Neural cell (in vitro differentiated cells): ENCODE data around the gene FAM200B. TPM values are rescaled to one million over a fixed set of nuclear protein-coding genes. Genes with fewer than 3 reads are reported as not detected.
A peak's percentile ranks its signal among the peaks of the same experiment; 100 is the strongest.

Experiments
- H2AFZ ChIP-seq: fragments of 200-600, 300-800 bp; sonication (generic), shearing (Covaris generic); 2 replicates; pipeline ENCODE4 v1.6.0; 2014; ENCODE audit warnings: low read depth, mild to moderate bottlenecking, antibody characterized with exemption, low read length, moderate library complexity
- H3F3A ChIP-seq: fragments of 200-600 bp; shearing (Covaris generic); 2 replicates; pipeline ENCODE4 v1.6.1; 2016; ENCODE audit warnings: mild to moderate bottlenecking, moderate library complexity, mixed read lengths, antibody characterized with exemption, low read length; ENCODE audit not compliant: insufficient read depth, poor library complexity, severe bottlenecking
- H3K27ac ChIP-seq: fragments of 200-600, 300-800 bp; sonication (generic), shearing (Covaris generic); 2 replicates; pipeline ENCODE4 v1.5.1; 2014; ENCODE audit warnings: mild to moderate bottlenecking, low read length, moderate library complexity
- H3K27me3 ChIP-seq: fragments of 300-800, 200-600 bp; sonication (generic), shearing (Covaris generic); 2 replicates; pipeline ENCODE4 v1.6.0; 2014; ENCODE audit warnings: mild to moderate bottlenecking, low read depth, low read length, moderate library complexity; ENCODE audit not compliant: insufficient read depth
- H3K36me3 ChIP-seq: fragments of 300-800, 200-600 bp; sonication (generic), shearing (Covaris generic); 2 replicates; pipeline ENCODE4 v1.5.1; 2014; ENCODE audit warnings: mild to moderate bottlenecking, antibody characterized with exemption, low read length, moderate library complexity; ENCODE audit not compliant: insufficient read depth
- H3K4me2 ChIP-seq: fragments of 300-800, 200-600 bp; sonication (generic), shearing (Covaris generic); 2 replicates; pipeline ENCODE4 v1.6.0; 2014; ENCODE audit warnings: mild to moderate bottlenecking, low read length
- H3K4me3 ChIP-seq: fragments of 300-800, 200-600 bp; sonication (generic), shearing (Covaris generic); 2 replicates; pipeline ENCODE4 v1.5.1; 2014; ENCODE audit warnings: mild to moderate bottlenecking, low read length, moderate library complexity
- H3K79me2 ChIP-seq: fragments of 200-600 bp; shearing (Covaris generic); replicated peaks from 2 replicates; pipeline ENCODE4 v1.6.0; 2014; ENCODE audit warnings: mild to moderate bottlenecking, low read length, moderate library complexity; ENCODE audit not compliant: insufficient read depth
- H3K9ac ChIP-seq: fragments of 300-800, 200-600 bp; sonication (generic), shearing (Covaris generic); 2 replicates; pipeline ENCODE4 v1.6.1; 2016; ENCODE audit warnings: mild to moderate bottlenecking, low read length, mixed read lengths
- H3K9me2 ChIP-seq: fragments of 200-600 bp; shearing (Covaris generic); 2 replicates; pipeline ENCODE4 v1.6.1; 2016; ENCODE audit warnings: mild to moderate bottlenecking, low read length, mixed read lengths; ENCODE audit not compliant: insufficient read depth
- H3K9me3 ChIP-seq: fragments of 200-600, 300-800 bp; sonication (generic), shearing (Covaris generic); 2 replicates; pipeline ENCODE4 v1.6.1; 2016; ENCODE audit warnings: mild to moderate bottlenecking, mixed run types, low read length, moderate library complexity, mixed read lengths
- H4K20me1 ChIP-seq: fragments of 200-600 bp; shearing (Covaris generic); 2 replicates; pipeline ENCODE4 v1.6.1; 2016; ENCODE audit warnings: mild to moderate bottlenecking, mixed run types; ENCODE audit not compliant: insufficient read depth
- EP300 ChIP-seq: fragments of 450-650 bp; conservative IDR thresholded peaks from 2 replicates; pipeline ENCODE4 v1.6.1; 2014; ENCODE audit warnings: antibody characterized with exemption, mild to moderate bottlenecking, moderate library complexity; ENCODE audit not compliant: poor library complexity, severe bottlenecking
- EZH2 ChIP-seq: fragments of 200-600, 300-800 bp; shearing (Covaris generic), sonication (generic); IDR thresholded peaks from 2 replicates; pipeline ENCODE4 v1.6.1; 2014; ENCODE audit warnings: antibody characterized with exemption, low read length, borderline replicate concordance, mild to moderate bottlenecking; ENCODE audit not compliant: insufficient read depth, poor library complexity, severe bottlenecking
- MXI1 ChIP-seq: fragments of 450-650 bp; conservative IDR thresholded peaks from 2 replicates; pipeline ENCODE4 v1.6.1; 2014; ENCODE audit warnings: antibody characterized with exemption, mild to moderate bottlenecking; ENCODE audit not compliant: poor library complexity, severe bottlenecking
- POLR2AphosphoS5 ChIP-seq: IDR thresholded peaks from 2 replicates; pipeline ENCODE4 v1.6.1; 2012
- RAD21 ChIP-seq: fragments of 450-650 bp; conservative IDR thresholded peaks from 2 replicates; pipeline ENCODE4 v1.6.1; 2014; ENCODE audit warnings: antibody characterized with exemption, mild to moderate bottlenecking, moderate library complexity
- REST ChIP-seq: IDR thresholded peaks from 2 replicates; pipeline ENCODE4 v1.6.1; 2012; ENCODE audit warnings: borderline replicate concordance
- SMC3 ChIP-seq: fragments of 450-650 bp; conservative IDR thresholded peaks from 2 replicates; pipeline ENCODE4 v1.6.1; 2014; ENCODE audit warnings: antibody characterized with exemption, mild to moderate bottlenecking, moderate library complexity; ENCODE audit not compliant: poor library complexity
- TAF1 ChIP-seq: IDR thresholded peaks from 2 replicates; pipeline ENCODE4 v1.6.1; 2012; ENCODE audit warnings: low read depth
- polyA plus RNA-seq: library from polyadenylated mRNA; depleted of rRNA; stranded (reverse); fragments of >200 nt; gene quantifications from 2 replicates; pipeline ENCODE4 v1.2.3, GENCODE V29; 2014
- TF ChIP-seq, protein P1 (sequence below): fragments of 450-650 bp; IDR thresholded peaks from 2 replicates; pipeline ENCODE4 v1.5.1; 2014; ENCODE audit warnings: antibody characterized with exemption, mild to moderate bottlenecking, moderate library complexity; ENCODE audit not compliant: poor library complexity, severe bottlenecking

FAM200B gene
- polyA plus RNA-seq, 1 donor from 2014 or later: 238 TPM

DNA sequence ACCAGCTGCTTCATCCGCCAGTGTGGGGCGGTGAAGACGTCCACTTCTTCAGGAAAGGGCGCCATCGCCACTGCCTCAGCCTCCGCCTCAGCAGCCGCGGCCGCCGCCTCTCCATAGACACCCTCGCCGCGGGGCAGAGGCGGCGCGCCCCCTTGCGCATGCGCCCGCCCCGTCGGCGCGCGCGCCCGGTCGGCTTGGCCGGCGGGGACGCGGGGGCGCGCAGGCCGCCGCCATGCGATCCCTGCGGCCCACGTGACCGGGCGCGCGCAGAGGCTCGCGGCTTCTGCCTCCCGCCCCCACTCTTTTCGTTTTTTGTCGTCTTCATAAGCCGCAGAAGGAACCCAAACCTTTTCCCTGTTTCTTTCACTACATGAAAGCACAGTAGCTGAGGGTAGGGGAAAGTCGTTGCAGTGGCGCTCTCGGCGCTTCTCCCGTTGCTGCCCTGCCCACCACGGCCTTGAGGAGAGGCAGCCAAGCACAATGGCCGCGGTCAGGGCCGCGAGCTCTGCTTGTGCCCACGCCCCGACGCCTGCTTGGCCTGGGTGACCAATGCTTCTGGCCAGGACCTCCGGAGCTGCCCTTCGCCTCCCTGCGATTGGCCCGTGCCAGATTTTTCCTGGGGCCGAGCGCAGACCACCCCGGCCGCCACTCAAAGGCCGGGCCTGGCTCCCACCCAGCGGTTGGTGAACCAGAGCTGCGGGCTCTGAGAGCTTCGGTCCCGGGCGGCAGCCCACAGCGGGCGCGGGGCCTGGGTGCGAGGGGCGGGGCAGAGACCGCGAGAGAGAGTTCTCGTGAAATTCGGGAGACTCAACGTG, 26.2 kb upstream of the FAM200B start, which contains the start of gene FBXL5:
Gene FBXL5 (minus strand): TSS at position 135 of the 815 bp plus-strand sequence. CDS start 70 bp downstream, at position 65.
- Histone ChIP-seq H3K9me2 (no peaks in the 10 kb centered on the region), H3F3A (peaks cover 15% of the 10 kb centered on the region), H3K4me2 (peak within 1 kb of the TSS; percentile 99), H3K27ac (peak within 1 kb of the TSS; percentile 98), H3K27me3 (no peaks in the 10 kb centered on the region), H3K9me3 (no peaks in the 10 kb centered on the region), H3K79me2 (peaks cover 38% of the 10 kb centered on the region), H4K20me1 (no peaks in the 10 kb centered on the region), H2AFZ (peak within 1 kb of the TSS; percentile 97), H3K4me3 (peak within 1 kb of the TSS; percentile 82), H3K9ac (peak within 1 kb of the TSS; percentile 92), H3K36me3 (no peaks in the 10 kb centered on the region)
- TF ChIP-seq REST: peak; percentile 61
- peak; percentile 98 for TF ChIP-seq POLR2AphosphoS5
- TF ChIP-seq, protein P1, sequence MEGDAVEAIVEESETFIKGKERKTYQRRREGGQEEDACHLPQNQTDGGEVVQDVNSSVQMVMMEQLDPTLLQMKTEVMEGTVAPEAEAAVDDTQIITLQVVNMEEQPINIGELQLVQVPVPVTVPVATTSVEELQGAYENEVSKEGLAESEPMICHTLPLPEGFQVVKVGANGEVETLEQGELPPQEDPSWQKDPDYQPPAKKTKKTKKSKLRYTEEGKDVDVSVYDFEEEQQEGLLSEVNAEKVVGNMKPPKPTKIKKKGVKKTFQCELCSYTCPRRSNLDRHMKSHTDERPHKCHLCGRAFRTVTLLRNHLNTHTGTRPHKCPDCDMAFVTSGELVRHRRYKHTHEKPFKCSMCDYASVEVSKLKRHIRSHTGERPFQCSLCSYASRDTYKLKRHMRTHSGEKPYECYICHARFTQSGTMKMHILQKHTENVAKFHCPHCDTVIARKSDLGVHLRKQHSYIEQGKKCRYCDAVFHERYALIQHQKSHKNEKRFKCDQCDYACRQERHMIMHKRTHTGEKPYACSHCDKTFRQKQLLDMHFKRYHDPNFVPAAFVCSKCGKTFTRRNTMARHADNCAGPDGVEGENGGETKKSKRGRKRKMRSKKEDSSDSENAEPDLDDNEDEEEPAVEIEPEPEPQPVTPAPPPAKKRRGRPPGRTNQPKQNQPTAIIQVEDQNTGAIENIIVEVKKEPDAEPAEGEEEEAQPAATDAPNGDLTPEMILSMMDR: peak; percentile 34
- TF ChIP-seq SMC3: no peak
- peak; percentile 40 for TF ChIP-seq RAD21
- TF ChIP-seq MXI1: peak; percentile 33
- TF ChIP-seq EP300: peak; percentile 18
- TF ChIP-seq EZH2: no peak
- TF ChIP-seq TAF1: peak; percentile 65

GRCh38 chr4:15656038-15656470, 25.6 kb upstream of the FAM200B start:
- H3K4me3 ChIP-seq: peak overlapping the region; percentile 82
- H3K36me3 ChIP-seq: no peaks in the 10 kb centered on the region
- H3K4me2 ChIP-seq: peak overlapping the region; percentile 69
- no peaks in the 10 kb centered on the region for H3K27me3 ChIP-seq
- peaks cover 15% of the 10 kb centered on the region for H3F3A ChIP-seq
- H3K79me2 ChIP-seq: peaks cover 32% of the 10 kb centered on the region
- H2AFZ ChIP-seq: peak overlapping the region; percentile 97
- H3K9ac ChIP-seq: peak overlapping the region; percentile 92
- H4K20me1 ChIP-seq: no peaks in the 10 kb centered on the region
- H3K9me3 ChIP-seq: no peaks in the 10 kb centered on the region
- no peaks in the 10 kb centered on the region for H3K9me2 ChIP-seq
- no peak for TF ChIP-seq SMC3
- TF ChIP-seq RAD21: no peak
- TF ChIP-seq MXI1: no peak
- TF ChIP-seq, protein P1: no peak
- no peak for TF ChIP-seq REST
- peak overlapping the region; percentile 98 for H3K27ac ChIP-seq
